K562 (cell line): Measurements from ENCODE around the gene HIVEP3. TPM values are rescaled to one million over a fixed set of nuclear protein-coding genes. Genes with fewer than 3 reads are reported as not detected.

Experiments
- BRD9 ChIP-seq: fragments of 450-650 bp; IDR thresholded peaks from 2 replicates; pipeline ENCODE4 v1.6.1; 2018; ENCODE audit warnings: low read depth; ENCODE audit not compliant: partially characterized antibody
- CTBP1 ChIP-seq: fragments of 450-650 bp; IDR thresholded peaks from 2 replicates; pipeline ENCODE4 v1.6.1; 2016; ENCODE audit warnings: borderline replicate concordance
- ESRRA ChIP-seq: fragments of 450-650 bp; IDR thresholded peaks from 2 replicates; pipeline ENCODE4 v1.6.1; 2014; ENCODE audit warnings: low read depth, mild to moderate bottlenecking, moderate library complexity, borderline replicate concordance
- IRF2 ChIP-seq: sonication (generic); formaldehyde crosslinking; IDR thresholded peaks from 2 replicates; pipeline ENCODE4 v1.8.1; 2022; ENCODE audit warnings: mild to moderate bottlenecking, missing genetic modification reagents
- KLF1 ChIP-seq: fragments of 450-650 bp; IDR thresholded peaks from 2 replicates; pipeline ENCODE4 v1.6.1; 2016; ENCODE audit warnings: missing genetic modification characterization, missing compliant biosample characterization
- MAFF ChIP-seq: IDR thresholded peaks from 2 replicates; pipeline ENCODE4 v1.6.1; 2012; ENCODE audit warnings: low read length, improper control_type of control experiment
- MYC ChIP-seq, 2 experiments: fragments of 250-450 bp in 1 of 2; sonication (Bioruptor Pico) in 1 of 2; IDR thresholded peaks; 2 replicates each; pipeline versions ENCODE4 v1.5.1 to v1.6.1; 2012 to 2021; ENCODE audit warnings: low read depth in 2 of 2, borderline replicate concordance in 1 of 2, improper control_type of control experiment in 1 of 2, low read length in 1 of 2, mild to moderate bottlenecking in 1 of 2, moderate library complexity in 1 of 2
- PHB2 ChIP-seq: fragments of 450-650 bp; IDR thresholded peaks from 2 replicates; pipeline ENCODE4 v1.6.1; 2017; ENCODE audit warnings: low read depth
- ZBTB1 ChIP-seq: sonication (generic); formaldehyde crosslinking; IDR thresholded peaks from 2 replicates; pipeline ENCODE4 v1.8.1; 2023; ENCODE audit warnings: missing genetic modification reagents, low read depth, mild to moderate bottlenecking, borderline replicate concordance
- ZEB2 ChIP-seq: fragments of 450-650 bp; IDR thresholded peaks from 2 replicates; pipeline ENCODE4 v1.6.1; 2016
- ZNF124 ChIP-seq: sonication (generic); formaldehyde crosslinking; IDR thresholded peaks from 2 replicates; pipeline ENCODE4 v1.8.1; 2022; ENCODE audit warnings: missing genetic modification reagents
- ZNF232 ChIP-seq: sonication (generic); formaldehyde crosslinking; IDR thresholded peaks from 2 replicates; pipeline ENCODE4 v1.8.0; 2022; ENCODE audit warnings: mild to moderate bottlenecking, missing genetic modification reagents
- ZNF253 ChIP-seq: fragments of 250-450 bp; sonication (Bioruptor Pico); conservative IDR thresholded peaks from 2 replicates; pipeline ENCODE4 v1.6.1; 2021; ENCODE audit warnings: mild to moderate bottlenecking
- ZNF561 ChIP-seq: fragments of 450-650 bp; formaldehyde crosslinking; conservative IDR thresholded peaks from 2 replicates; pipeline ENCODE4 v1.4.0; 2020; ENCODE audit warnings: mild to moderate bottlenecking, moderate library complexity
- polyA plus RNA-seq, 8 experiments: library from polyadenylated mRNA; depleted of rRNA in 4 of 8; stranded (reverse) in 5 of 8; unstranded in 3 of 8; fragments of >200 nt; fragmentation: Nextera tagmentation in 2 of 8; fragmentation: Illumina TruSeq in 1 of 8; extraction: Ambion mirVana in 2 of 8; extraction: Trizol in 1 of 8; gene quantifications; 2 replicates each; pipeline versions ENCODE4 v1.2.1 to v1.2.3, GENCODE V29; 2011 to 2014; ENCODE audit warnings: inconsistent platforms in 1 of 8, missing spikeins in 1 of 8
- total RNA-seq, 7 experiments: library from RNA; depleted of rRNA in 6 of 7; stranded (reverse); fragments of >200 nt in 6 of 7; fragmentation: Illumina TruSeq in 2 of 7; extraction: Trizol in 2 of 7; gene quantifications; 2 replicates each; pipeline versions ENCODE4 v1.2.1 to v1.2.3, GENCODE V29; 2011 to 2021; ENCODE audit warnings: low replicate concordance in 1 of 7
- TF ChIP-seq, protein P1 (sequence below): fragments of 250-450 bp; sonication (Bioruptor Pico); IDR thresholded peaks from 2 replicates; pipeline ENCODE4 v1.8.0; 2021; ENCODE audit warnings: borderline replicate concordance, mild to moderate bottlenecking, moderate library complexity; ENCODE audit not compliant: poor library complexity, severe bottlenecking
- TF ChIP-seq, protein P2 (sequence below): fragments of 250-450 bp; sonication (Bioruptor Pico); IDR thresholded peaks from 2 replicates; pipeline ENCODE4 v1.4.0; 2020
- TF ChIP-seq, protein P3 (sequence below): sonication (generic); formaldehyde crosslinking; IDR thresholded peaks from 2 replicates; pipeline ENCODE4 v1.8.0; 2022; ENCODE audit warnings: mild to moderate bottlenecking, low read depth, missing genetic modification reagents

Gene HIVEP3
- total and polyA plus RNA-seq, 9 of the 15 experiments (the other 6 are each of a cell fraction or from before 2014, with no cell fraction given): 0.09 to 0.58 (median 0.34) TPM; not detected in 1

DNA sequence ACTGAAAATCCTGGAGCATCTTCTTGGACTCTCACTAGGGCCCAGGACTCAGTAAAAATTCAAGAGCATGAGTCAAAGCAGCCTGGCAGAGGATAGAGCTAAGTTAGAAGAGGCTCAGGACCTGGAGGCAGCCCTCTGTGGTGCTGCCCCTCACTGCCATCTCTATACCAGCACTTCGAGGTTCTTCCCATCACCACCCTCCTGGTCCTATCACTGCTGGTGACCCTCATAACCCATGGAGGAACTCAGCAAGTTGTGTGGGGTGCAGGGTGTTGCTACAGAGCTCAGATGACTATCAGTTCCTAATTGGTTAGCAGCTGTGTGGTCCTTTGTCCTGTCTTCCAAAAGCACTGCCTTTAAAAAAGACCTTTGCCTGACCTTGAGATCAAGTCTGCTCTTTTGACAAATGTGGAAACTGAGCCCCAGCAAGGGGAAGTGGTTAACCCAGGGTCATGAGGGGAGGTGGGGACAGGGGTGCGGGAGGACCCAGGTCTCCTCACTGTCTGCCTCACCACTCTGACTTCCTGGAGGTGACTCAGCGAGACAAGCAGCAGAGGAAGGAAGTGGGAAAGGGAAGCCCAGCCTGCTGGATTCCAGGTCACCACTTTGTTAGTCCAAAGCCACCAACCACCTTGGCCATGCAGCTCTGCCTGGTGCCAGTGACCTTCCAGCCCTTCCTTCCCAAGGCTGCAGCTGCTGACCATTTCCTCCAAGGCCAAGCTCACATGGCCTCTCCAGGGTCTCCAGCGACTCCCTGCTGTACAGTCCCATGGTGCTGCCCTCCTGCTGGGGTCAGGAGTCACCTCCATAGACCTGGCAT lies 234.8 kb downstream of the HIVEP3 start (continued):
- TF ChIP-seq, protein P1, sequence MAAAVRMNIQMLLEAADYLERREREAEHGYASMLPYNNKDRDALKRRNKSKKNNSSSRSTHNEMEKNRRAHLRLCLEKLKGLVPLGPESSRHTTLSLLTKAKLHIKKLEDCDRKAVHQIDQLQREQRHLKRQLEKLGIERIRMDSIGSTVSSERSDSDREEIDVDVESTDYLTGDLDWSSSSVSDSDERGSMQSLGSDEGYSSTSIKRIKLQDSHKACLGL (CRISPR knock-in tag): no peak
- TF ChIP-seq ZNF232: no peak
- no peak for TF ChIP-seq ZNF253 (CRISPR knock-in tag)
- no peak for TF ChIP-seq PHB2
- no peak for TF ChIP-seq ZEB2
- no peak for TF ChIP-seq ZNF124 (CRISPR knock-in tag)
- TF ChIP-seq ZNF561: no peak
- no peak; the same call in 1 of the 2 replicates for TF ChIP-seq MAFF
- TF ChIP-seq MYC (IDR thresholded peaks at IDR 0.05; ENCODE audit: low read depth, low read length): no peak
- TF ChIP-seq MYC (CRISPR knock-in tag; IDR thresholded peaks at IDR 0.05; ENCODE audit: borderline replicate concordance, low read depth): no peak
- TF ChIP-seq KLF1: no peak
- TF ChIP-seq BRD9: no peak
- TF ChIP-seq, protein P2, sequence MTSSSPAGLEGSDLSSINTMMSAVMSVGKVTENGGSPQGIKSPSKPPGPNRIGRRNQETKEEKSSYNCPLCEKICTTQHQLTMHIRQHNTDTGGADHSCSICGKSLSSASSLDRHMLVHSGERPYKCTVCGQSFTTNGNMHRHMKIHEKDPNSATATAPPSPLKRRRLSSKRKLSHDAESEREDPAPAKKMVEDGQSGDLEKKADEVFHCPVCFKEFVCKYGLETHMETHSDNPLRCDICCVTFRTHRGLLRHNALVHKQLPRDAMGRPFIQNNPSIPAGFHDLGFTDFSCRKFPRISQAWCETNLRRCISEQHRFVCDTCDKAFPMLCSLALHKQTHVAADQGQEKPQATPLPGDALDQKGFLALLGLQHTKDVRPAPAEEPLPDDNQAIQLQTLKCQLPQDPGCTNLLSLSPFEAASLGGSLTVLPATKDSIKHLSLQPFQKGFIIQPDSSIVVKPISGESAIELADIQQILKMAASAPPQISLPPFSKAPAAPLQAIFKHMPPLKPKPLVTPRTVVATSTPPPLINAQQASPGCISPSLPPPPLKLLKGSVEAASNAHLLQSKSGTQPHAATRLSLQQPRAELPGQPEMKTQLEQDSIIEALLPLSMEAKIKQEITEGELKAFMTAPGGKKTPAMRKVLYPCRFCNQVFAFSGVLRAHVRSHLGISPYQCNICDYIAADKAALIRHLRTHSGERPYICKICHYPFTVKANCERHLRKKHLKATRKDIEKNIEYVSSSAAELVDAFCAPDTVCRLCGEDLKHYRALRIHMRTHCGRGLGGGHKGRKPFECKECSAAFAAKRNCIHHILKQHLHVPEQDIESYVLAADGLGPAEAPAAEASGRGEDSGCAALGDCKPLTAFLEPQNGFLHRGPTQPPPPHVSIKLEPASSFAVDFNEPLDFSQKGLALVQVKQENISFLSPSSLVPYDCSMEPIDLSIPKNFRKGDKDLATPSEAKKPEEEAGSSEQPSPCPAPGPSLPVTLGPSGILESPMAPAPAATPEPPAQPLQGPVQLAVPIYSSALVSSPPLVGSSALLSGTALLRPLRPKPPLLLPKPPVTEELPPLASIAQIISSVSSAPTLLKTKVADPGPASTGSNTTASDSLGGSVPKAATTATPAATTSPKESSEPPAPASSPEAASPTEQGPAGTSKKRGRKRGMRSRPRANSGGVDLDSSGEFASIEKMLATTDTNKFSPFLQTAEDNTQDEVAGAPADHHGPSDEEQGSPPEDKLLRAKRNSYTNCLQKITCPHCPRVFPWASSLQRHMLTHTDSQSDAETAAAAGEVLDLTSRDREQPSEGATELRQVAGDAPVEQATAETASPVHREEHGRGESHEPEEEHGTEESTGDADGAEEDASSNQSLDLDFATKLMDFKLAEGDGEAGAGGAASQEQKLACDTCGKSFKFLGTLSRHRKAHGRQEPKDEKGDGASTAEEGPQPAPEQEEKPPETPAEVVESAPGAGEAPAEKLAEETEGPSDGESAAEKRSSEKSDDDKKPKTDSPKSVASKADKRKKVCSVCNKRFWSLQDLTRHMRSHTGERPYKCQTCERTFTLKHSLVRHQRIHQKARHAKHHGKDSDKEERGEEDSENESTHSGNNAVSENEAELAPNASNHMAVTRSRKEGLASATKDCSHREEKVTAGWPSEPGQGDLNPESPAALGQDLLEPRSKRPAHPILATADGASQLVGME (CRISPR knock-in tag): 0 out of 2 replicates have a peak, but pooled peaks have one; percentile 28
- 0 out of 2 replicates have a peak, but pooled peaks have one; percentile 14 for TF ChIP-seq CTBP1
- TF ChIP-seq, protein P3, sequence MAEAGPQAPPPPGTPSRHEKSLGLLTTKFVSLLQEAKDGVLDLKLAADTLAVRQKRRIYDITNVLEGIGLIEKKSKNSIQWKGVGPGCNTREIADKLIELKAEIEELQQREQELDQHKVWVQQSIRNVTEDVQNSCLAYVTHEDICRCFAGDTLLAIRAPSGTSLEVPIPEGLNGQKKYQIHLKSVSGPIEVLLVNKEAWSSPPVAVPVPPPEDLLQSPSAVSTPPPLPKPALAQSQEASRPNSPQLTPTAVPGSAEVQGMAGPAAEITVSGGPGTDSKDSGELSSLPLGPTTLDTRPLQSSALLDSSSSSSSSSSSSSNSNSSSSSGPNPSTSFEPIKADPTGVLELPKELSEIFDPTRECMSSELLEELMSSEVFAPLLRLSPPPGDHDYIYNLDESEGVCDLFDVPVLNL (CRISPR knock-in tag): no peak
- TF ChIP-seq IRF2 (CRISPR knock-in tag): no peak
- peak; percentile 64; the same call in 1 of the 2 replicates for TF ChIP-seq ESRRA
- no peak for TF ChIP-seq ZBTB1 (CRISPR knock-in tag)
